ENCODE measurements around the gene SNAPC2. TPM values are rescaled to one million over a fixed set of nuclear protein-coding genes. Genes with fewer than 3 reads are reported as not detected.

Gene SNAPC2
- total and polyA plus RNA-seq, 4 donors: 7.6 to 32.1 (median 21.1) TPM

GRCh38 chr19:7933411-7933810 lies 13.3 kb downstream of the SNAPC2 start:
- DNase-seq (no peak), ATAC-seq (ENCODE audit: insufficient read depth, low FRiP score) (no peak)
- no peak overlapping the region for H3K27ac ChIP-seq (ENCODE audit: low read depth in 1 of 2, low read length in 1 of 2)
- no peak overlapping the region for H3K9ac ChIP-seq (ENCODE audit: insufficient read depth in 1 of 2, low read length in 2 of 2)
- peaks cover 0 to 10% (median 0%) of the 10 kb centered on the region in 5 donors for H3K4me1 ChIP-seq (ENCODE audit: control insufficient read depth in 5 of 5, insufficient read depth in 5 of 5, low read length in 5 of 5)
- no peaks in the 10 kb centered on the region for H3K9me3 ChIP-seq (ENCODE audit: control insufficient read depth in 4 of 4, insufficient read depth in 3 of 4, low read length in 3 of 4)
- H3K27me3 ChIP-seq (ENCODE audit: control insufficient read depth in 3 of 3, insufficient read depth in 3 of 3, low read length in 2 of 3): no peaks in the 10 kb centered on the region
- no peak overlapping the region for H3K4me3 ChIP-seq
- H3K36me3 ChIP-seq (ENCODE audit: control insufficient read depth in 4 of 4, insufficient read depth in 4 of 4, low read length in 4 of 4): peaks cover 20 to 67% (median 27%) of the 10 kb centered on the region in 4 donors
- no peak for TF ChIP-seq CTCF (IDR thresholded peaks at IDR 0.05; ENCODE audit: control extremely low read depth, extremely low read depth)
- 90 to 92% methylated on average over 14 of the region's 14 CpGs for WGBS, 2 donors

- Histone ChIP-seq H3K27me3 (ENCODE audit: control insufficient read depth in 3 of 3, insufficient read depth in 3 of 3, low read length in 2 of 3) (no peaks in the 10 kb centered on the region), H3K27ac (ENCODE audit: low read depth in 1 of 2, low read length in 1 of 2) (no peak overlapping the region), H3K36me3 (ENCODE audit: control insufficient read depth in 4 of 4, insufficient read depth in 4 of 4, low read length in 4 of 4) (peaks cover 22 to 67% (median 26%) of the 10 kb centered on the region in 4 donors), H3K9ac (ENCODE audit: insufficient read depth in 1 of 2, low read length in 2 of 2) (no peak overlapping the region), H3K4me3 (no peak overlapping the region), H3K9me3 (ENCODE audit: control insufficient read depth in 4 of 4, insufficient read depth in 3 of 4, low read length in 3 of 4) (no peaks in the 10 kb centered on the region), H3K4me1 (ENCODE audit: control insufficient read depth in 5 of 5, insufficient read depth in 5 of 5, low read length in 5 of 5) (peaks cover 0 to 3% (median 0%) of the 10 kb centered on the region in 5 donors)
- no peak for DNase-seq
- TF ChIP-seq CTCF (IDR thresholded peaks at IDR 0.05; ENCODE audit: control extremely low read depth, extremely low read depth): no peak
- ATAC-seq (ENCODE audit: insufficient read depth, low FRiP score): no peak
- WGBS, 2 donors: 91 to 93% methylated on average over 53 to 55 of the region's 55 CpGs
Measured at GRCh38 chr19:7933828-7934725, 13.9 kb downstream of the SNAPC2 start.

- H3K9me3 ChIP-seq (ENCODE audit: control insufficient read depth in 4 of 4, insufficient read depth in 3 of 4, low read length in 3 of 4): no peaks in the 10 kb centered on the region
- H3K4me1 ChIP-seq (ENCODE audit: control insufficient read depth in 5 of 5, insufficient read depth in 5 of 5, low read length in 5 of 5): peaks cover 0 to 1% (median 0%) of the 10 kb centered on the region in 5 donors
- no peak for ATAC-seq (ENCODE audit: insufficient read depth, low FRiP score)
- no peak overlapping the region for H3K4me3 ChIP-seq
- no peaks in the 10 kb centered on the region for H3K27me3 ChIP-seq (ENCODE audit: control insufficient read depth in 3 of 3, insufficient read depth in 3 of 3, low read length in 2 of 3)
- no peak for TF ChIP-seq CTCF (IDR thresholded peaks at IDR 0.05; ENCODE audit: control extremely low read depth, extremely low read depth)
- no peak for DNase-seq
- WGBS, 2 donors: 93 to 94% methylated on average over 21 of the region's 21 CpGs
- peaks cover 23 to 65% (median 26%) of the 10 kb centered on the region in 4 donors for H3K36me3 ChIP-seq (ENCODE audit: control insufficient read depth in 4 of 4, insufficient read depth in 4 of 4, low read length in 4 of 4)
- H3K9ac ChIP-seq (ENCODE audit: insufficient read depth in 1 of 2, low read length in 2 of 2): no peak overlapping the region
- no peak overlapping the region for H3K27ac ChIP-seq (ENCODE audit: low read depth in 1 of 2, low read length in 1 of 2)
Measured at GRCh38 chr19:7934766-7935165, 14.6 kb downstream of the SNAPC2 start.

Measured in lung (tissue), 12 donors.